Fibroblast of the aortic adventitia (primary cell): ENCODE measurements around the gene TRIM40. TPM values are rescaled to one million over a fixed set of nuclear protein-coding genes. Genes with fewer than 3 reads are reported as not detected.

Experiments used
- DNase-seq: peaks from one replicate; pipeline ENCODE4 v3.0.0-alpha.2; 2010; ENCODE audit warnings: low read depth
- H3K4me3 ChIP-seq: 2 replicates; pipeline ENCODE4 v1.5.1; 2011; ENCODE audit warnings: low read depth, mild to moderate bottlenecking, control low read depth, low read length, moderate library complexity
- CTCF ChIP-seq: IDR thresholded peaks from 2 replicates; pipeline ENCODE4 v1.5.1; 2011; ENCODE audit warnings: mild to moderate bottlenecking, low read length, control low read depth, inconsistent platforms; ENCODE audit not compliant: insufficient read depth
- total RNA-seq: library from RNA; depleted of rRNA; stranded (reverse); fragments of >200 nt; gene quantifications from 2 replicates; pipeline ENCODE4 v1.2.3, GENCODE V29; 2012; ENCODE audit warnings: low replicate concordance

Gene TRIM40
- total RNA-seq, 1 donor = not detected

- no peak for TF ChIP-seq CTCF
- no peak for DNase-seq
Measured at GRCh38 chr6:30142665-30143064, 6.7 kb downstream of the TRIM40 start.

GRCh38 chr6:30143780-30144179 lies 7.8 kb downstream of the TRIM40 start:
- DNase-seq = no peak
- TF ChIP-seq CTCF = no peak
- no peak overlapping the region for H3K4me3 ChIP-seq

More at GRCh38 chr6:30142665-30143064, 6.7 kb downstream of the TRIM40 start:
- H3K4me3 ChIP-seq = no peak overlapping the region

GRCh38 chr6:30144811-30145210 lies 8.9 kb downstream of the TRIM40 start:
- DNase-seq = no peak
- H3K4me3 ChIP-seq = no peak overlapping the region
- no peak for TF ChIP-seq CTCF

- no peak for DNase-seq
- no peak overlapping the region for H3K4me3 ChIP-seq
- TF ChIP-seq CTCF = no peak
Measured at GRCh38 chr6:30145818-30146217, 9.9 kb downstream of the TRIM40 start.

GRCh38 chr6:30147096-30147495 lies 11.2 kb downstream of the TRIM40 start:
- no peak overlapping the region for H3K4me3 ChIP-seq
- TF ChIP-seq CTCF = no peak
- no peak for DNase-seq

- DNase-seq = peak; percentile 13
- no peak overlapping the region for H3K4me3 ChIP-seq
- TF ChIP-seq CTCF = no peak
Measured at GRCh38 chr6:30149234-30149633, 13.3 kb downstream of the TRIM40 start.

- H3K4me3 ChIP-seq = no peak overlapping the region
- no peak for TF ChIP-seq CTCF
- no peak for DNase-seq
Measured at GRCh38 chr6:30149858-30150550, 14.1 kb downstream of the TRIM40 start.
